Measurements from ENCODE around the gene TRPM3. TPM values are rescaled to one million over a fixed set of nuclear protein-coding genes. Genes with fewer than 3 reads are reported as not detected.

TRPM3 gene
- total and polyA plus RNA-seq, 9 of the 15 experiments (the other 6 are each of a cell fraction or from before 2014, with no cell fraction given) = 0.04 TPM; not detected in 8

GRCh38 chr9:70987986-70988385 is 133.4 kb downstream of the TRPM3 start:
- in situ Hi-C loops (cut with MboI) (no loop called here), intact Hi-C loops (cut with micrococcal nuclease) (no loop called here)
- no TSS peak for BruUV-seq (replicated peaks)
- DNase-seq (ENCODE audit: extremely low read depth in 1 of 4, low spot score in 3 of 4) (no peak), FAIRE-seq (no peak), ATAC-seq (no peak)
- Histone ChIP-seq H3K36me3 (ENCODE audit: control insufficient read depth, insufficient read depth, low read length) (no peaks in the 10 kb centered on the region), H3K27ac (ENCODE audit: extremely low read depth, low read depth, low read length) (no peak overlapping the region), H3K4me2 (ENCODE audit: insufficient read depth, low read length) (no peak overlapping the region), H3K9me1 (ENCODE audit: control insufficient read depth, insufficient read depth, low read length) (no peaks in the 10 kb centered on the region), H2AFZ (ENCODE audit: low read depth, low read length) (no peak overlapping the region), H3K79me2 (ENCODE audit: control insufficient read depth, insufficient read depth, low read length) (no peaks in the 10 kb centered on the region), H3K9ac (ENCODE audit: insufficient read depth in 1 of 2, low read depth in 2 of 2, low read length in 2 of 2) (no peak overlapping the region), H3K4me1 (replicated peaks in 1 of 2; ENCODE audit: control insufficient read depth in 2 of 2, insufficient read depth in 2 of 2, low read length in 2 of 2) (no peaks in the 10 kb centered on the region), H3K27me3 (ENCODE audit: control insufficient read depth in 2 of 2, insufficient read depth in 2 of 2, low read length in 2 of 2) (no peaks in the 10 kb centered on the region), H3K4me3 (no peak overlapping the region), H4K20me1 (replicated peaks; ENCODE audit: control insufficient read depth, insufficient read depth, low read length) (no peaks in the 10 kb centered on the region), H3K9me3 (replicated peaks; ENCODE audit: control insufficient read depth, insufficient read depth, low read depth, low read length) (no peaks in the 10 kb centered on the region)
- 0% methylated on average over 1 of the region's 1 CpG for WGBS (ENCODE audit: insufficient coverage, low coverage, missing lambda C conversion rate)
- ChIA-PET CTCF (ENCODE audit: low intra/inter-chr PET ratio) (no interaction called here), POLR2A (no interaction called here)
- no peak for TF ChIP-seq ZNF695 (CRISPR knock-in tag; IDR thresholded peaks at IDR 0.05)
- no peak for TF ChIP-seq ZNF518B (CRISPR knock-in tag; IDR thresholded peaks at IDR 0.05)
- TF ChIP-seq NONO (IDR thresholded peaks at IDR 0.05; ENCODE audit: low read depth in 2 of 2, low read length in 1 of 2) = no peak
- TF ChIP-seq ZBTB33 (CRISPR knock-in tag; IDR thresholded peaks at IDR 0.05) = no peak
- no peak for TF ChIP-seq RB1 (IDR thresholded peaks at IDR 0.05; ENCODE audit: low read depth)
- TF ChIP-seq PCBP2 (IDR thresholded peaks at IDR 0.05; ENCODE audit: low read depth, low read length, poor library complexity, severe bottlenecking) = no peak
- TF ChIP-seq TCF3 (CRISPR knock-in tag; IDR thresholded peaks at IDR 0.05) = no peak

Measured in K562 (cell line).